NCI-H2081 treated with DMSO at 0.1 percent for 48 hours (cell line): Measurements from ENCODE around the gene POC1B.

Experiments
- DNase-seq: peaks from one replicate; lab custom pipeline; 2025; lab: John Stamatoyannopoulos, UW

The POC1B gene

GRCh38 chr12:89494411-89495231 is 31.2 kb downstream of the POC1B start:
- DNase-seq: no peak

- DNase-seq: no peak
Measured at GRCh38 chr12:89493670-89494302, 32.1 kb downstream of the POC1B start.

GRCh38 chr12:89492883-89493282 is 33.0 kb downstream of the POC1B start:
- DNase-seq: no peak

GRCh38 chr12:89490922-89491321 is 34.9 kb downstream of the POC1B start:
- DNase-seq: no peak

- no peak for DNase-seq
Measured at GRCh38 chr12:89486264-89486663, 39.6 kb downstream of the POC1B start.

- DNase-seq: no peak
Measured at GRCh38 chr12:89484470-89484869, 41.4 kb downstream of the POC1B start.

- DNase-seq: no peak
Measured at GRCh38 chr12:89481213-89481914, 44.5 kb downstream of the POC1B start.

GRCh38 chr12:89479982-89480381 is 45.9 kb downstream of the POC1B start:
- no peak for DNase-seq

GRCh38 chr12:89477633-89478279 is 48.1 kb downstream of the POC1B start:
- no peak for DNase-seq

- DNase-seq: no peak
Measured at GRCh38 chr12:89476904-89477595, 48.8 kb downstream of the POC1B start.

GRCh38 chr12:89476232-89476631 is 49.6 kb downstream of the POC1B start:
- no peak for DNase-seq

GRCh38 chr12:89475203-89475990 is 50.5 kb downstream of the POC1B start:
- DNase-seq: no peak

- no peak for DNase-seq
Measured at GRCh38 chr12:89474615-89475014, 51.2 kb downstream of the POC1B start.

- no peak for DNase-seq
Measured at GRCh38 chr12:89472508-89472907, 53.3 kb downstream of the POC1B start.

GRCh38 chr12:89470741-89471509 is 54.9 kb downstream of the POC1B start:
- DNase-seq: peak; percentile 11

GRCh38 chr12:89469361-89469760 is 56.5 kb downstream of the POC1B start:
- no peak for DNase-seq

GRCh38 chr12:89468648-89469326 is 57.1 kb downstream of the POC1B start:
- DNase-seq: no peak

- DNase-seq: no peak
Measured at GRCh38 chr12:89468017-89468416, 57.8 kb downstream of the POC1B start.

- DNase-seq: no peak
Measured at GRCh38 chr12:89464974-89465592, 60.8 kb downstream of the POC1B start.
